OCI-LY3 (cell line): ENCODE measurements around the gene SRPK1.
"Not testable (repeated sequence)": the region's sequence is repeated elsewhere in the genome, so short reads cannot be mapped to it uniquely, and the experiment has no call there.

Experiments used
- EZH2phosphoT487 ChIP-seq: fragments of 200-600 bp; shearing (Covaris generic); IDR thresholded peaks from 2 replicates; pipeline ENCODE4 v1.6.1; 2018; ENCODE audit warnings: antibody characterized with exemption, mixed run types, low read depth
- TF ChIP-seq, protein P1 (sequence below): fragments of 200-600, 300-600 bp; sonication (generic); IDR thresholded peaks from 2 replicates; pipeline ENCODE4 v1.5.1; 2014; ENCODE audit warnings: antibody characterized with exemption, low read length, low read depth

GRCh38 chr6:35941170-35941569 lies 20.3 kb upstream of the SRPK1 start:
- TF ChIP-seq, protein P1, sequence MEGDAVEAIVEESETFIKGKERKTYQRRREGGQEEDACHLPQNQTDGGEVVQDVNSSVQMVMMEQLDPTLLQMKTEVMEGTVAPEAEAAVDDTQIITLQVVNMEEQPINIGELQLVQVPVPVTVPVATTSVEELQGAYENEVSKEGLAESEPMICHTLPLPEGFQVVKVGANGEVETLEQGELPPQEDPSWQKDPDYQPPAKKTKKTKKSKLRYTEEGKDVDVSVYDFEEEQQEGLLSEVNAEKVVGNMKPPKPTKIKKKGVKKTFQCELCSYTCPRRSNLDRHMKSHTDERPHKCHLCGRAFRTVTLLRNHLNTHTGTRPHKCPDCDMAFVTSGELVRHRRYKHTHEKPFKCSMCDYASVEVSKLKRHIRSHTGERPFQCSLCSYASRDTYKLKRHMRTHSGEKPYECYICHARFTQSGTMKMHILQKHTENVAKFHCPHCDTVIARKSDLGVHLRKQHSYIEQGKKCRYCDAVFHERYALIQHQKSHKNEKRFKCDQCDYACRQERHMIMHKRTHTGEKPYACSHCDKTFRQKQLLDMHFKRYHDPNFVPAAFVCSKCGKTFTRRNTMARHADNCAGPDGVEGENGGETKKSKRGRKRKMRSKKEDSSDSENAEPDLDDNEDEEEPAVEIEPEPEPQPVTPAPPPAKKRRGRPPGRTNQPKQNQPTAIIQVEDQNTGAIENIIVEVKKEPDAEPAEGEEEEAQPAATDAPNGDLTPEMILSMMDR = not testable (repeated sequence)
- TF ChIP-seq EZH2phosphoT487 = not testable (repeated sequence)
